Neural progenitor cell (in vitro differentiated cells): ENCODE measurements around the gene FAM20A. TPM values are rescaled to one million over a fixed set of nuclear protein-coding genes. Genes with fewer than 3 reads are reported as not detected.

Experiments used
- DNase-seq: peaks from one replicate; pipeline ENCODE4 v3.0.0-alpha.2; 2016; ENCODE audit warnings: low spot score
- H2AFZ ChIP-seq: fragments of 200-600 bp; sonication (generic); replicated peaks from 2 replicates; pipeline ENCODE4 v1.6.1; 2016; ENCODE audit warnings: antibody characterized with exemption
- H3F3A ChIP-seq: fragments of 200-600 bp; sonication (generic); 2 replicates; pipeline ENCODE4 v1.6.1; 2016; ENCODE audit warnings: antibody characterized with exemption, low read depth
- H3K27ac ChIP-seq: fragments of 200-600 bp; sonication (generic); 2 replicates; pipeline ENCODE4 v1.5.1; 2016; ENCODE audit warnings: mild to moderate bottlenecking
- H3K27me3 ChIP-seq: fragments of 200-600 bp; sonication (generic); 2 replicates; pipeline ENCODE4 v1.6.1; 2016; ENCODE audit warnings: mild to moderate bottlenecking, moderate library complexity
- H3K36me3 ChIP-seq: fragments of 200-600 bp; sonication (generic); 2 replicates; pipeline ENCODE4 v1.5.1; 2016
- H3K4me1 ChIP-seq: fragments of 200-600 bp; sonication (generic); 2 replicates; pipeline ENCODE4 v1.6.1; 2016; ENCODE audit warnings: mixed run types
- H3K4me2 ChIP-seq: fragments of 200-600 bp; sonication (generic); 2 replicates; pipeline ENCODE4 v1.6.1; 2016
- H3K4me3 ChIP-seq: fragments of 200-600 bp; sonication (generic); 2 replicates; pipeline ENCODE4 v1.5.1; 2016
- H3K79me2 ChIP-seq: fragments of 200-600 bp; sonication (generic); 2 replicates; pipeline ENCODE4 v1.6.1; 2016; ENCODE audit warnings: low read depth
- H3K9ac ChIP-seq: fragments of 200-600 bp; sonication (generic); 2 replicates; pipeline ENCODE4 v1.6.1; 2016
- H3K9me3 ChIP-seq: fragments of 200-600 bp; sonication (generic); 2 replicates; pipeline ENCODE4 v1.5.1; 2016; ENCODE audit warnings: low read depth
- H4K20me1 ChIP-seq: fragments of 200-600 bp; sonication (generic); 2 replicates; pipeline ENCODE4 v1.6.1; 2016; ENCODE audit warnings: low read depth
- H3K27ac Mint-ChIP-seq: 3 replicates; pipeline ENCODE4 v1.8.0; 2021; ENCODE audit warnings: mixed read lengths
- H3K27me3 Mint-ChIP-seq: 2 replicates; pipeline ENCODE4 v1.8.0; 2022; ENCODE audit warnings: low read depth, mild to moderate bottlenecking, inconsistent platforms, moderate library complexity, mixed read lengths; ENCODE audit not compliant: insufficient read depth
- H3K36me3 Mint-ChIP-seq: 3 replicates; pipeline ENCODE4 v1.8.0; 2021; ENCODE audit warnings: mixed read lengths
- H3K4me1 Mint-ChIP-seq: 3 replicates; pipeline ENCODE4 v1.8.0; 2021; ENCODE audit warnings: mixed read lengths
- H3K4me3 Mint-ChIP-seq: 3 replicates; pipeline ENCODE4 v1.8.0; 2021; ENCODE audit warnings: mild to moderate bottlenecking, moderate library complexity, mixed read lengths
- H3K9me3 Mint-ChIP-seq: 3 replicates; pipeline ENCODE4 v1.8.0; 2020; ENCODE audit warnings: mixed read lengths
- EZH2 ChIP-seq: fragments of 200-600 bp; sonication (generic); IDR thresholded peaks from 2 replicates; pipeline ENCODE4 v1.6.1; 2017; ENCODE audit warnings: antibody characterized with exemption, mild to moderate bottlenecking, moderate library complexity
- EZH2phosphoT487 ChIP-seq: fragments of 200-600 bp; sonication (generic); IDR thresholded peaks from 2 replicates; pipeline ENCODE4 v1.6.1; 2017; ENCODE audit warnings: antibody characterized with exemption
- total RNA-seq: library from RNA; depleted of rRNA; stranded (reverse); fragments of >200 nt; gene quantifications from 2 replicates; pipeline ENCODE4 v1.2.3, GENCODE V29; 2015; ENCODE audit warnings: low replicate concordance
- TF ChIP-seq, protein P1 (sequence below): fragments of 200-600 bp; sonication (generic); IDR thresholded peaks from 2 replicates; pipeline ENCODE4 v1.5.1; 2017; ENCODE audit warnings: antibody characterized with exemption, mild to moderate bottlenecking

Gene FAM20A
- total RNA-seq, 1 donor from 2014 or later, result 0.41 TPM

DNA sequence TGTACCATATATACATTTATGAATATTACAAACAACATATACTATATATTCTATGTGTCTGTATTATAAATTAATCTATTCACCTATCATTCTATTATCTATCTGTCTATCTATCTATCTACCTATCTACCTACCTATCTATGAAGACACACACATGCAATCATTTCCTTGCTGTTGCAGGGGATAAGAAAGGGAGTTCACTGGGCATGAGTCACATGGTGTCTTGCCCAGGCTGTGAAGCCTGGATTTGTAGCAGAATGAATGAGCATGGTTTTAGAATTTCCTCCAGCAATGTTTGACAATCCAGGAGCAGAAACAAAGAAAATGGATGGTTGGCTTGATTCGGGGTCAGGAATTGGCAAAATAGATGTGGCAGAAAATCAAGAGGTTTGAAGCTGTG is 23.2 kb upstream of the FAM20A start:
- no peaks in the 10 kb centered on the region for H3K4me1 ChIP-seq
- H3K4me3 Mint-ChIP-seq, result no peak overlapping the region

DNA sequence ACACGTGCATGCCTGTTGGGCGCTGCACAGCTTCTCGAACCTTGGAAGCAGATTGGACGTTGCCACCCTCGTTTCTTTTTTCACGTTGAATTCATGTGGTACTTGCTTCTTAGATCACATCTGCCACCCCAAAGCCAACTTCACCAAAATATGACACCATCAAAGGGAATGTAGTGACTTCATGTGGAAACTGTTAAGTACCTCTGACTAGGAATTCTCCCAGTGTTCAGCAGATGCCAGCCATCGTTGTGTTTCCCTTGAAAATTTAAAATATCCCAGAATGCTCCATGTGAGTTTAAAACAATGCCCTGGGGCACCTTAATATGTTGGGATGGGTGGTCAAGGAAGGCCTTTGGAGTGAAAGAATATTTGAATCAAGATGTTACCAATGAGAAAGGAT is 22.6 kb upstream of the FAM20A start:
- no peaks in the 10 kb centered on the region for H3K9me3 ChIP-seq
- Mint-ChIP-seq H3K4me3 (no peak overlapping the region), H3K27me3 (peaks cover 6% of the 10 kb centered on the region), H3K27ac (no peak overlapping the region), H3K9me3 (no peaks in the 10 kb centered on the region), H3K36me3 (no peaks in the 10 kb centered on the region), H3K4me1 (peaks cover 14% of the 10 kb centered on the region)
- no peaks in the 10 kb centered on the region for H3K79me2 ChIP-seq
- no peak overlapping the region for H3K27ac ChIP-seq
- TF ChIP-seq EZH2phosphoT487, result no peak
- TF ChIP-seq, protein P1, sequence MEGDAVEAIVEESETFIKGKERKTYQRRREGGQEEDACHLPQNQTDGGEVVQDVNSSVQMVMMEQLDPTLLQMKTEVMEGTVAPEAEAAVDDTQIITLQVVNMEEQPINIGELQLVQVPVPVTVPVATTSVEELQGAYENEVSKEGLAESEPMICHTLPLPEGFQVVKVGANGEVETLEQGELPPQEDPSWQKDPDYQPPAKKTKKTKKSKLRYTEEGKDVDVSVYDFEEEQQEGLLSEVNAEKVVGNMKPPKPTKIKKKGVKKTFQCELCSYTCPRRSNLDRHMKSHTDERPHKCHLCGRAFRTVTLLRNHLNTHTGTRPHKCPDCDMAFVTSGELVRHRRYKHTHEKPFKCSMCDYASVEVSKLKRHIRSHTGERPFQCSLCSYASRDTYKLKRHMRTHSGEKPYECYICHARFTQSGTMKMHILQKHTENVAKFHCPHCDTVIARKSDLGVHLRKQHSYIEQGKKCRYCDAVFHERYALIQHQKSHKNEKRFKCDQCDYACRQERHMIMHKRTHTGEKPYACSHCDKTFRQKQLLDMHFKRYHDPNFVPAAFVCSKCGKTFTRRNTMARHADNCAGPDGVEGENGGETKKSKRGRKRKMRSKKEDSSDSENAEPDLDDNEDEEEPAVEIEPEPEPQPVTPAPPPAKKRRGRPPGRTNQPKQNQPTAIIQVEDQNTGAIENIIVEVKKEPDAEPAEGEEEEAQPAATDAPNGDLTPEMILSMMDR, result no peak
- no peak for TF ChIP-seq EZH2
- H3K9ac ChIP-seq, result no peak overlapping the region
- H3F3A ChIP-seq, result no peaks in the 10 kb centered on the region
- H3K36me3 ChIP-seq, result no peaks in the 10 kb centered on the region
- H2AFZ ChIP-seq, result no peak overlapping the region
- DNase-seq, result no peak
- H4K20me1 ChIP-seq, result no peaks in the 10 kb centered on the region
- no peaks in the 10 kb centered on the region for H3K27me3 ChIP-seq
- H3K4me2 ChIP-seq, result no peak overlapping the region
- no peak overlapping the region for H3K4me3 ChIP-seq
- H3K4me1 ChIP-seq, result no peaks in the 10 kb centered on the region

More for the DNA sequence above, 23.2 kb upstream of the FAM20A start:
- no peaks in the 10 kb centered on the region for H3K79me2 ChIP-seq
- H3K9me3 ChIP-seq, result no peaks in the 10 kb centered on the region
- H3K9ac ChIP-seq, result no peak overlapping the region
- no peaks in the 10 kb centered on the region for H3K9me3 Mint-ChIP-seq
- H3K4me1 Mint-ChIP-seq, result peaks cover 14% of the 10 kb centered on the region
- peaks cover 6% of the 10 kb centered on the region for H3K27me3 Mint-ChIP-seq
- H3K36me3 ChIP-seq, result no peaks in the 10 kb centered on the region
- no peak for DNase-seq
- no peaks in the 10 kb centered on the region for H3K36me3 Mint-ChIP-seq
- no peak overlapping the region for H3K4me2 ChIP-seq
- no peaks in the 10 kb centered on the region for H3K27me3 ChIP-seq
- no peaks in the 10 kb centered on the region for H3F3A ChIP-seq
- H3K4me3 ChIP-seq, result no peak overlapping the region
- H4K20me1 ChIP-seq, result no peaks in the 10 kb centered on the region
- TF ChIP-seq EZH2phosphoT487 (no peak), EZH2 (no peak)
- TF ChIP-seq, protein P1, result no peak
- no peak overlapping the region for H3K27ac Mint-ChIP-seq
- no peak overlapping the region for H3K27ac ChIP-seq
- H2AFZ ChIP-seq, result no peak overlapping the region

DNA sequence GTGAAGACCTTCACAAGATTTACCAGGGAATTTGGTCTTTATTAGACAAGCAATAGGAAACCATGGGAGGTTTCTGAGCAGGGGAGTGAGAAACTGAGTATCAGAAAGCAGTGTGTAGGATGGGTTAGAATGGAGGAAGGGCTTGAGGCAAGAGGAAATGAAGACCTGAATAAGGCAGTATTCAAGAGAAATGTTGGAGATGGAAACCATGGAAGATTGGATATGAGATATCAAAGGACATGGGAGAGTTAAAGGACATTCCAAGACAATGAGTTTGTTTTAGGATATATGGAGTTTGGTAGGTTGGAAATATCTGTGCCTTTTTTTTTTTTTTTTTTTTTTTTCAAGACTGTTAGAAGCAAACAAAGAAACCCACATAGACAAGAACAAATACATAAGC is 21.3 kb upstream of the FAM20A start:
- H3K4me1 Mint-ChIP-seq, result peaks cover 14% of the 10 kb centered on the region

More for the DNA sequence above, 21.3 kb upstream of the FAM20A start:
- H3K4me2 ChIP-seq, result no peak overlapping the region
- no peak overlapping the region for H3K27ac ChIP-seq
- DNase-seq, result no peak
- H2AFZ ChIP-seq, result no peak overlapping the region
- TF ChIP-seq EZH2phosphoT487 (no peak), EZH2 (no peak)
- TF ChIP-seq, protein P1, result no peak
- no peaks in the 10 kb centered on the region for H3K4me1 ChIP-seq
- no peaks in the 10 kb centered on the region for H4K20me1 ChIP-seq
- no peak overlapping the region for H3K27ac Mint-ChIP-seq
- no peak overlapping the region for H3K4me3 ChIP-seq
- no peaks in the 10 kb centered on the region for H3K36me3 Mint-ChIP-seq
- no peak overlapping the region for H3K9ac ChIP-seq
- H3F3A ChIP-seq, result no peaks in the 10 kb centered on the region
- no peaks in the 10 kb centered on the region for H3K9me3 ChIP-seq
- no peaks in the 10 kb centered on the region for H3K9me3 Mint-ChIP-seq
- no peaks in the 10 kb centered on the region for H3K27me3 ChIP-seq
- peaks cover 3% of the 10 kb centered on the region for H3K27me3 Mint-ChIP-seq
- no peaks in the 10 kb centered on the region for H3K79me2 ChIP-seq
- H3K36me3 ChIP-seq, result no peaks in the 10 kb centered on the region
- no peak overlapping the region for H3K4me3 Mint-ChIP-seq
